ENCODE data around the gene LRRTM3.

- TF ChIP-seq, protein P1, sequence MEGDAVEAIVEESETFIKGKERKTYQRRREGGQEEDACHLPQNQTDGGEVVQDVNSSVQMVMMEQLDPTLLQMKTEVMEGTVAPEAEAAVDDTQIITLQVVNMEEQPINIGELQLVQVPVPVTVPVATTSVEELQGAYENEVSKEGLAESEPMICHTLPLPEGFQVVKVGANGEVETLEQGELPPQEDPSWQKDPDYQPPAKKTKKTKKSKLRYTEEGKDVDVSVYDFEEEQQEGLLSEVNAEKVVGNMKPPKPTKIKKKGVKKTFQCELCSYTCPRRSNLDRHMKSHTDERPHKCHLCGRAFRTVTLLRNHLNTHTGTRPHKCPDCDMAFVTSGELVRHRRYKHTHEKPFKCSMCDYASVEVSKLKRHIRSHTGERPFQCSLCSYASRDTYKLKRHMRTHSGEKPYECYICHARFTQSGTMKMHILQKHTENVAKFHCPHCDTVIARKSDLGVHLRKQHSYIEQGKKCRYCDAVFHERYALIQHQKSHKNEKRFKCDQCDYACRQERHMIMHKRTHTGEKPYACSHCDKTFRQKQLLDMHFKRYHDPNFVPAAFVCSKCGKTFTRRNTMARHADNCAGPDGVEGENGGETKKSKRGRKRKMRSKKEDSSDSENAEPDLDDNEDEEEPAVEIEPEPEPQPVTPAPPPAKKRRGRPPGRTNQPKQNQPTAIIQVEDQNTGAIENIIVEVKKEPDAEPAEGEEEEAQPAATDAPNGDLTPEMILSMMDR (IDR thresholded peaks at IDR 0.05) = no peak
- TF ChIP-seq POLR2A (IDR thresholded peaks at IDR 0.05) = no peak
Observed at GRCh38 chr10:66880826-66881225, 45.0 kb upstream of the LRRTM3 start.
